Lower leg skin (tissue), 3 donors: ENCODE measurements around the gene CHRNA5.

Source experiments
- POLR2A ChIP-seq, 2 donors: fragments of 450-650 bp; IDR thresholded peaks; one replicate each; pipeline ENCODE4 v1.6.1; 2016 to 2017; ENCODE audit warnings: antibody characterized with exemption in 2 of 2, mild to moderate bottlenecking in 1 of 2, moderate library complexity in 1 of 2
- TF ChIP-seq, protein P1 (sequence below), 3 donors: fragments of 450-650 bp; IDR thresholded peaks; one replicate each; pipeline ENCODE4 v1.5.1; 2016; ENCODE audit warnings: antibody characterized with exemption in 3 of 3, mild to moderate bottlenecking in 3 of 3, moderate library complexity in 2 of 3

DNA sequence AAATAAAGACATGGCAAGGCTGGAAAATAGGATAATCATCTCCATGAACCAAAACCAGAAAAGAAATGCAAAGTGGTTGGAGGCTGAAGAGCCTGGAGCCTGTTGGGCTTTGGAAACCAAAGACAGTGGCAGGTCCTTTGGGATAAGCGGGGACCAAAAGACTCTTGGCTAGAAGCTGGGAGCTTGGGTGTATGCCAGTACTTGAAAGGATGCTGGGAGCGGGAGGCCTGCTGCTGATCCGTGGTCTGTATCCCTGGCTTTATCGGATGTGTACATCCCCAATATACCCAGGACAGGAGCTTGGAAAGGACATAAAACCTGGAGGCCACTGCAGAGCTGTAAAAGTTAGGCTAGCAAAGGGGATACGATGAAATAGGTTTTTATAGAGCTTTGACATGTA is 77.0 kb downstream of the CHRNA5 start:
- TF ChIP-seq, protein P1, sequence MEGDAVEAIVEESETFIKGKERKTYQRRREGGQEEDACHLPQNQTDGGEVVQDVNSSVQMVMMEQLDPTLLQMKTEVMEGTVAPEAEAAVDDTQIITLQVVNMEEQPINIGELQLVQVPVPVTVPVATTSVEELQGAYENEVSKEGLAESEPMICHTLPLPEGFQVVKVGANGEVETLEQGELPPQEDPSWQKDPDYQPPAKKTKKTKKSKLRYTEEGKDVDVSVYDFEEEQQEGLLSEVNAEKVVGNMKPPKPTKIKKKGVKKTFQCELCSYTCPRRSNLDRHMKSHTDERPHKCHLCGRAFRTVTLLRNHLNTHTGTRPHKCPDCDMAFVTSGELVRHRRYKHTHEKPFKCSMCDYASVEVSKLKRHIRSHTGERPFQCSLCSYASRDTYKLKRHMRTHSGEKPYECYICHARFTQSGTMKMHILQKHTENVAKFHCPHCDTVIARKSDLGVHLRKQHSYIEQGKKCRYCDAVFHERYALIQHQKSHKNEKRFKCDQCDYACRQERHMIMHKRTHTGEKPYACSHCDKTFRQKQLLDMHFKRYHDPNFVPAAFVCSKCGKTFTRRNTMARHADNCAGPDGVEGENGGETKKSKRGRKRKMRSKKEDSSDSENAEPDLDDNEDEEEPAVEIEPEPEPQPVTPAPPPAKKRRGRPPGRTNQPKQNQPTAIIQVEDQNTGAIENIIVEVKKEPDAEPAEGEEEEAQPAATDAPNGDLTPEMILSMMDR (IDR thresholded peaks at IDR 0.05), result no peak
- TF ChIP-seq POLR2A (IDR thresholded peaks at IDR 0.05), result no peak
